Ascending aorta (tissue), 2 donors: Measurements from ENCODE around the gene OSTM1. TPM values are rescaled to one million over a fixed set of nuclear protein-coding genes. Genes with fewer than 3 reads are reported as not detected.
A peak's percentile ranks its signal among the peaks of the same experiment; 100 is the strongest.

Experiments
- DNase-seq, 2 donors: peaks; one replicate each; pipeline ENCODE4 v3.0.0-alpha.2; 2019; ENCODE audit warnings: low spot score in 2 of 2
- H3K27ac ChIP-seq, 2 donors: fragments of 200-600 bp; sonication (generic); one replicate each; pipeline ENCODE4 v1.5.1; 2016 to 2017; ENCODE audit warnings: mild to moderate bottlenecking in 1 of 2
- H3K27me3 ChIP-seq: fragments of 200-600 bp; sonication (generic); one replicate; pipeline ENCODE4 v1.5.1; 2017
- H3K36me3 ChIP-seq, 2 donors: fragments of 200-600 bp; sonication (generic); one replicate each; pipeline ENCODE4 v1.5.1; 2016
- H3K4me1 ChIP-seq, 2 donors: fragments of 200-600 bp; sonication (generic); one replicate each; pipeline ENCODE4 v1.5.1; 2016 to 2017; ENCODE audit warnings: mild to moderate bottlenecking in 1 of 2
- H3K4me3 ChIP-seq, 2 donors: fragments of 200-600 bp; sonication (generic); one replicate each; pipeline ENCODE4 v1.5.1; 2016 to 2017; ENCODE audit warnings: mild to moderate bottlenecking in 1 of 2
- H3K9me3 ChIP-seq, 2 donors: fragments of 200-600 bp; sonication (generic); one replicate each; pipeline ENCODE4 v1.5.1; 2016
- CTCF ChIP-seq, 3 experiments: fragments of 200-600 bp in 2 of 3; fragments of 450-650 bp in 1 of 3; sonication (generic) in 2 of 3; IDR thresholded peaks; one replicate each; pipeline ENCODE4 v1.5.1; 2016 to 2019; ENCODE audit warnings: antibody characterized with exemption in 3 of 3, mild to moderate bottlenecking in 1 of 3, moderate library complexity in 1 of 3
- intact Hi-C: fragments of 100-400 bp; cut with DNase I; formaldehyde crosslinking; loops from one replicate; pipeline ENCODE4 v1.15.1; 2023
- total RNA-seq: library from RNA; depleted of rRNA; stranded (reverse); fragments of >200 nt; gene quantifications from one replicate; pipeline ENCODE4 v1.1.0, GENCODE V29; 2016

The OSTM1 gene
- total RNA-seq, 1 donor from 2014 or later: 78.7 TPM

- TF ChIP-seq CTCF (IDR thresholded peaks at IDR 0.05): no peak
- Histone ChIP-seq H3K4me3 (peak overlapping the region; percentile 68 to 79), H3K36me3 (no peaks in the 10 kb centered on the region), H3K27me3 (peaks cover 7% of the 10 kb centered on the region), H3K4me1 (peaks cover 4 to 21% of the 10 kb centered on the region in 2 donors), H3K9me3 (no peaks in the 10 kb centered on the region), H3K27ac (no peak overlapping the region)
- no peak for DNase-seq
- intact Hi-C loops: loop anchor here (5.0 to 10.0 kb wide), 3 partner anchors 41 to 368 kb away; partner anchors contain the start of gene SNX3
Measured at GRCh38 chr6:108116546-108117426, 42.2 kb upstream of the OSTM1 start.

DNA sequence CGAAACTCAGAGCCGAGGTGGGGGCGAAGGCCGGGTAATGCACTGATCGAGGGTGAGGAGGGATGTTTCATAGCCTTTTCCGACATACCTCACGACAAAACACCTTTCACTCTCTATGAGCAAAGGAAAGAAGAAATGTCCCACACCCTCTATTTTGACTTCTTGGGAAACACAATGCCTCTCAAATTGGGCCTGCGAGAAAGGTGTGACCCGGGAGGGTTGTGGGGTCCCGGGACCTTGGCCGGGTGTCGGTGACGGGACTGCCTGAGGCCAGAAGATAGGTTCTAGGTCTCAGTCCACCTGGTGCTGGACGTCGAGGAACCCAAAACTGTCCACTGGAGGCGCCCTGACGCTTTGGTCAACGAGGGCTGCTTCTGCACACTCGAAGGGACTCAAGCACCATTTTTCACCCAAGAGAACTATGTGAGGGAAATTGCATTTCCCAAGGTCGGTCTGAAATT lies 41.1 kb upstream of the OSTM1 start:
- intact Hi-C loops: loop anchor here (5.0 to 10.0 kb wide), 3 partner anchors 42 to 369 kb away; partner anchors contain the start of gene SNX3
- H3K36me3 ChIP-seq: no peaks in the 10 kb centered on the region
- H3K27ac ChIP-seq: no peak overlapping the region
- no peak for DNase-seq
- H3K9me3 ChIP-seq: no peaks in the 10 kb centered on the region
- H3K4me1 ChIP-seq: peaks cover 4 to 21% of the 10 kb centered on the region in 2 donors
- H3K27me3 ChIP-seq: peaks cover 7% of the 10 kb centered on the region
- H3K4me3 ChIP-seq: peak overlapping the region; percentile 52 to 61
- TF ChIP-seq CTCF (IDR thresholded peaks at IDR 0.05): peak in 1 of 3 experiments; percentile 17

GRCh38 chr6:108114841-108115597 lies 40.5 kb upstream of the OSTM1 start:
- H3K4me1 ChIP-seq: peaks cover 4 to 21% of the 10 kb centered on the region in 2 donors
- peak in 1 of 2 donors; percentile 72 for DNase-seq
- peaks cover 7% of the 10 kb centered on the region for H3K27me3 ChIP-seq

GRCh38 chr6:108113557-108114519 lies 39.3 kb upstream of the OSTM1 start:
- Histone ChIP-seq H3K27me3 (peaks cover 7% of the 10 kb centered on the region), H3K36me3 (no peaks in the 10 kb centered on the region), H3K9me3 (no peaks in the 10 kb centered on the region), H3K4me3 (peak overlapping the region; percentile 35 to 61), H3K27ac (no peak overlapping the region), H3K4me1 (peaks cover 0 to 17% of the 10 kb centered on the region in 2 donors)
- intact Hi-C loops: loop anchor here (1.0 to 10.0 kb wide), 3 partner anchors 151 to 412 kb away; partner anchors contain the start of gene SNX3
- no peak for DNase-seq
- TF ChIP-seq CTCF (IDR thresholded peaks at IDR 0.05): peak; percentile 40 to 71 (median 41)

More at GRCh38 chr6:108114841-108115597, 40.5 kb upstream of the OSTM1 start:
- intact Hi-C loops: loop anchor here (5.0 to 10.0 kb wide), 3 partner anchors 42 to 370 kb away; partner anchors contain the start of gene SNX3
- H3K27ac ChIP-seq: no peak overlapping the region
- peak overlapping the region; percentile 52 to 61 for H3K4me3 ChIP-seq
- H3K9me3 ChIP-seq: no peaks in the 10 kb centered on the region
- peak in 1 of 3 experiments; percentile 5 for TF ChIP-seq CTCF (IDR thresholded peaks at IDR 0.05)
- H3K36me3 ChIP-seq: no peaks in the 10 kb centered on the region
